ENCODE data around the gene ALDH3A1.

ALDH3A1 gene

GRCh38 chr17:19706791-19707727 lies 41.0 kb downstream of the ALDH3A1 start:
- DNase-seq (ENCODE audit: extremely low read depth, insufficient read length), result no peak
- no peak for TF ChIP-seq CTCF (IDR thresholded peaks at IDR 0.05; ENCODE audit: insufficient read depth, low read length, poor library complexity, severe bottlenecking)
- Histone ChIP-seq H3K36me3 (ENCODE audit: control insufficient read depth, insufficient read depth, low read length) (no peaks in the 10 kb centered on the region), H3K27me3 (replicated peaks; ENCODE audit: control insufficient read depth, insufficient read depth, low read length) (no peaks in the 10 kb centered on the region), H3K4me3 (replicated peaks; ENCODE audit: low read depth, low read length) (no peak overlapping the region)

GRCh38 chr17:19705771-19706770 lies 42.0 kb downstream of the ALDH3A1 start:
- H3K36me3 ChIP-seq (ENCODE audit: control insufficient read depth, insufficient read depth, low read length), result no peaks in the 10 kb centered on the region
- TF ChIP-seq CTCF (IDR thresholded peaks at IDR 0.05; ENCODE audit: insufficient read depth, low read length, poor library complexity, severe bottlenecking), result no peak
- no peak for DNase-seq (ENCODE audit: extremely low read depth, insufficient read length)
- H3K27me3 ChIP-seq (replicated peaks; ENCODE audit: control insufficient read depth, insufficient read depth, low read length), result no peaks in the 10 kb centered on the region
- H3K4me3 ChIP-seq (replicated peaks; ENCODE audit: low read depth, low read length), result no peak overlapping the region

- no peaks in the 10 kb centered on the region for H3K27me3 ChIP-seq (replicated peaks; ENCODE audit: control insufficient read depth, insufficient read depth, low read length)
These were observed 42.9 kb downstream of the ALDH3A1 start for GRCh38 chr17:19705201-19705600.

GRCh38 chr17:19703828-19704613 lies 44.1 kb downstream of the ALDH3A1 start:
- H3K36me3 ChIP-seq (ENCODE audit: control insufficient read depth, insufficient read depth, low read length), result no peaks in the 10 kb centered on the region
- no peak for TF ChIP-seq CTCF (IDR thresholded peaks at IDR 0.05; ENCODE audit: insufficient read depth, low read length, poor library complexity, severe bottlenecking)
- H3K4me3 ChIP-seq (replicated peaks; ENCODE audit: low read depth, low read length), result no peak overlapping the region
- H3K27me3 ChIP-seq (replicated peaks; ENCODE audit: control insufficient read depth, insufficient read depth, low read length), result no peaks in the 10 kb centered on the region
- no peak for DNase-seq (ENCODE audit: extremely low read depth, insufficient read length)

More at GRCh38 chr17:19705201-19705600, 42.9 kb downstream of the ALDH3A1 start:
- no peak overlapping the region for H3K4me3 ChIP-seq (replicated peaks; ENCODE audit: low read depth, low read length)
- no peak for DNase-seq (ENCODE audit: extremely low read depth, insufficient read length)
- no peaks in the 10 kb centered on the region for H3K36me3 ChIP-seq (ENCODE audit: control insufficient read depth, insufficient read depth, low read length)
- TF ChIP-seq CTCF (IDR thresholded peaks at IDR 0.05; ENCODE audit: insufficient read depth, low read length, poor library complexity, severe bottlenecking), result no peak

Measured in GM06990 (cell line).